HepG2 (cell line): ENCODE results near the gene STK39. TPM values are rescaled to one million over a fixed set of nuclear protein-coding genes. Genes with fewer than 3 reads are reported as not detected.

Experiments used
- ATAC-seq: fragments of 200-7000 bp; cut with Tn5 transposase; 3 replicates; pipeline ENCODE4 v1.9.1; 2020; ENCODE audit warnings: mild to moderate bottlenecking, moderate library complexity
- BruUV-seq: library from RNA; stranded (reverse); fragments of 400-500 nt; replicated peaks from 2 replicates; lab custom pipeline; 2021; lab: Mats Ljungman, UMichigan
- CTCF ChIA-PET: fragments of 300-600 bp; formaldehyde crosslinking; extraction: SDS; loops from one replicate; lab custom pipeline; 2021; ENCODE audit warnings: low total read pairs, inconsistent platforms, low intra/inter-chr PET ratio; lab: Yijun Ruan, JAX
- POLR2A ChIA-PET: fragments of 350-600 bp; sonication (Branson Sonifier 250); formaldehyde crosslinking; loops from one replicate; lab custom pipeline; 2020; ENCODE audit warnings: antibody characterized with exemption, inconsistent platforms; lab: Yijun Ruan, JAX
- DNase-seq: peaks from one replicate; pipeline ENCODE4 v3.0.0-alpha.2; 2015; ENCODE audit warnings: low spot score
- FAIRE-seq: peaks from 3 replicates; lab custom pipeline; 2011; peaks lifted over from hg19 to GRCh38; lab: Jason Lieb, UNC
- H2AFZ ChIP-seq: one replicate; pipeline ENCODE4 v1.6.1; 2011; ENCODE audit warnings: low read length, inconsistent platforms
- H3K27ac ChIP-seq: fragments of 300-600 bp; 3 replicates; pipeline ENCODE4 v1.8.0; 2011; ENCODE audit warnings: mixed run types, mild to moderate bottlenecking, mixed read lengths, low read length, inconsistent platforms; ENCODE audit not compliant: insufficient read depth; ENCODE audit errors: extremely low read length
- H3K27me3 ChIP-seq, 2 experiments: fragments of 200-600 bp in 1 of 2; 2 replicates in 1 of 2; 3 replicates in 1 of 2; pipeline versions ENCODE4 v1.6.0 to v1.8.0; 2011; ENCODE audit warnings: low read length in 2 of 2, mild to moderate bottlenecking in 2 of 2, moderate library complexity in 2 of 2, inconsistent platforms in 1 of 2; ENCODE audit not compliant: insufficient read depth in 2 of 2, control insufficient read depth in 1 of 2
- H3K36me3 ChIP-seq, 2 experiments: fragments of 200-600 bp in 1 of 2; replicated peaks in 1 of 2; 2 replicates in 1 of 2; 3 replicates in 1 of 2; pipeline versions ENCODE4 v1.5.1 to v1.8.0; 2011; ENCODE audit warnings: low read length in 2 of 2, inconsistent platforms in 1 of 2; ENCODE audit not compliant: insufficient read depth in 2 of 2, control insufficient read depth in 1 of 2
- H3K4me1 ChIP-seq: 2 replicates; pipeline ENCODE4 v1.5.1; 2012; ENCODE audit warnings: low read length, inconsistent platforms; ENCODE audit not compliant: insufficient read depth
- H3K4me2 ChIP-seq: 2 replicates; pipeline ENCODE4 v1.6.0; 2011; ENCODE audit warnings: low read depth, low read length, inconsistent platforms
- H3K4me3 ChIP-seq, 3 experiments: fragments of 200-600 bp in 1 of 3; sonication (generic), shearing (Covaris generic) in 1 of 3; replicated peaks in 1 of 3; 2 replicates each; pipeline ENCODE4 v1.5.1; 2011 to 2016; ENCODE audit warnings: low read length in 3 of 3, inconsistent platforms in 2 of 3, low read depth in 2 of 3, mild to moderate bottlenecking in 2 of 3, control low read depth in 1 of 3, mixed read lengths in 1 of 3; ENCODE audit not compliant: insufficient read depth in 1 of 3
- H3K79me2 ChIP-seq: one replicate; pipeline ENCODE4 v1.6.1; 2011; ENCODE audit warnings: low read length, inconsistent platforms; ENCODE audit not compliant: insufficient read depth
- H3K9ac ChIP-seq: 2 replicates; pipeline ENCODE4 v1.6.0; 2011; ENCODE audit warnings: mild to moderate bottlenecking, low read depth, low read length, inconsistent platforms; ENCODE audit not compliant: insufficient read depth
- H3K9me3 ChIP-seq: 2 replicates; pipeline ENCODE4 v1.5.1; 2012; ENCODE audit warnings: mild to moderate bottlenecking, low read length
- H4K20me1 ChIP-seq: 2 replicates; pipeline ENCODE4 v1.6.0; 2011; ENCODE audit warnings: inconsistent platforms, mild to moderate bottlenecking, low read length, moderate library complexity; ENCODE audit not compliant: insufficient read depth
- AFF4 ChIP-seq: sonication (generic); formaldehyde crosslinking; IDR thresholded peaks from 2 replicates; pipeline ENCODE4 v1.4.0; 2020; ENCODE audit warnings: missing genetic modification reagents
- CREB3 ChIP-seq: sonication (generic); formaldehyde crosslinking; IDR thresholded peaks from 2 replicates; pipeline ENCODE4 v1.5.0; 2020; ENCODE audit warnings: missing genetic modification reagents
- ONECUT2 ChIP-seq: sonication (generic); formaldehyde crosslinking; IDR thresholded peaks from 2 replicates; pipeline ENCODE4 v1.4.0; 2020; ENCODE audit warnings: missing genetic modification reagents
- SUZ12 ChIP-seq: fragments of 150-350 bp; IDR thresholded peaks from 2 replicates; pipeline ENCODE4 v1.6.1; 2014; ENCODE audit warnings: low read depth, low read length
- WGBS: methylation state at CpG from one replicate; pipeline ENCODE4 v1.1.6; 2017; ENCODE audit warnings: low lambda C conversion rate; 5-methylcytosine and 5-hydroxymethylcytosine counted together
- in situ Hi-C: cut with HindIII; loops from 2 replicates; pipeline ENCODE4 v1.10.0; 2017; ENCODE audit warnings: low pct_unique_long_range_greater_than_20kb; ENCODE audit not compliant: extremely low pct_ligation_motif_present
- intact Hi-C: fragments of 100-400 bp; cut with micrococcal nuclease; formaldehyde crosslinking; loops from one replicate; pipeline ENCODE4 v1.10.0; 2022; ENCODE audit not compliant: unreplicated experiment
- polyA plus RNA-seq, 8 experiments: library from polyadenylated mRNA; depleted of rRNA in 3 of 8; stranded (reverse) in 7 of 8; unstranded in 1 of 8; fragments of >200 nt; fragmentation: Illumina TruSeq in 4 of 8; extraction: Trizol in 4 of 8; gene quantifications; 2 replicates each; pipeline versions ENCODE4 v1.2.1 to v1.2.3, GENCODE V29; 2011 to 2016; ENCODE audit warnings: low read depth in 4 of 8, missing spikeins in 1 of 8, mixed read lengths in 1 of 8; ENCODE audit not compliant: insufficient read depth in 1 of 8
- total RNA-seq, 5 experiments: library from RNA; depleted of rRNA; stranded (reverse); fragments of >200 nt; fragmentation: Illumina TruSeq; extraction: Trizol; gene quantifications; 2 replicates each; pipeline ENCODE4 v1.2.3, GENCODE V29; 2016; ENCODE audit warnings: low read depth in 1 of 5

Gene STK39
- total and polyA plus RNA-seq, 2 of the 13 experiments (the other 11 are each of a cell fraction or from before 2014, with no cell fraction given) = 27.3 to 38.4 TPM

GRCh38 chr2:168054657-168055056, 192.7 kb downstream of the STK39 start (continued):
- no peak for TF ChIP-seq CREB3 (CRISPR knock-in tag)

GRCh38 chr2:168053676-168054075, 193.7 kb downstream of the STK39 start:
- no peak for DNase-seq
- WGBS = 92% methylated on average over 3 of the region's 3 CpGs
- Histone ChIP-seq H3K27me3 (no peaks in the 10 kb centered on the region), H3K27ac (no peak overlapping the region), H3K36me3 (peaks cover 1 to 24% of the 10 kb centered on the region in 2 experiments; a peak in 4 of 5 replicates), H3K4me3 (no peak overlapping the region), H4K20me1 (no peaks in the 10 kb centered on the region), H3K9me3 (no peaks in the 10 kb centered on the region), H3K79me2 (no peaks in the 10 kb centered on the region), H3K4me2 (no peak overlapping the region), H2AFZ (no peak overlapping the region), H3K9ac (no peak overlapping the region), H3K4me1 (no peaks in the 10 kb centered on the region)
- intact Hi-C loops = no loop called here
- CTCF ChIA-PET = no interaction called here
- FAIRE-seq = no peak
- no peak for ATAC-seq
- no peak for TF ChIP-seq SUZ12
- TF ChIP-seq AFF4 (CRISPR knock-in tag) = no peak
- no peak for TF ChIP-seq ONECUT2 (CRISPR knock-in tag)
- no TSS peak for BruUV-seq
- in situ Hi-C loops = no loop called here
- POLR2A ChIA-PET = no interaction called here
